HEK293 (cell line): Measurements from ENCODE around the gene PAX3.

Experiments
- CTCF ChIA-PET: fragments of 350-600 bp; formaldehyde crosslinking; extraction: SDS; loops from one replicate; lab custom pipeline; 2021; ENCODE audit warnings: antibody characterized with exemption; lab: Yijun Ruan, JAX
- POLR2A ChIA-PET: fragments of 300-600 bp; formaldehyde crosslinking; extraction: SDS; loops from one replicate; lab custom pipeline; 2020; ENCODE audit warnings: antibody characterized with exemption, inconsistent platforms; lab: Yijun Ruan, JAX
- H3K27ac ChIP-seq: fragments of 200-500 bp; sonication (Bioruptor generic); 2 replicates; pipeline ENCODE4 v1.5.1; 2014; ENCODE audit warnings: low read depth, low read length, control low read depth, inconsistent platforms; ENCODE audit errors: extremely low read depth
- H3K36me3 ChIP-seq, 2 experiments: fragments of 200-500 bp in 1 of 2; sonication (Bioruptor generic) in 1 of 2; 1 replicate in 1 of 2; 2 replicates in 1 of 2; pipeline ENCODE4 v1.5.1; 2014 to 2017; ENCODE audit warnings: inconsistent platforms in 2 of 2, low read length in 2 of 2; ENCODE audit not compliant: control insufficient read depth in 2 of 2, insufficient read depth in 1 of 2
- H3K4me1 ChIP-seq: fragments of 200-500 bp; sonication (Bioruptor generic); 2 replicates; pipeline ENCODE4 v1.5.1; 2014; ENCODE audit warnings: mild to moderate bottlenecking, low read length, inconsistent platforms; ENCODE audit not compliant: control insufficient read depth, insufficient read depth
- H3K4me3 ChIP-seq: 2 replicates; pipeline ENCODE4 v1.5.1; 2011; ENCODE audit warnings: low read depth, mild to moderate bottlenecking, control low read depth, low read length, moderate library complexity
- H3K9me3 ChIP-seq: fragments of 200-500 bp; sonication (Bioruptor generic); 2 replicates; pipeline ENCODE4 v1.5.1; 2014; ENCODE audit warnings: low read depth, low read length, inconsistent platforms; ENCODE audit not compliant: control insufficient read depth, insufficient read depth
- YY1 ChIP-seq: fragments of 450-650 bp; formaldehyde crosslinking; IDR thresholded peaks from 2 replicates; pipeline ENCODE4 v1.5.1; 2018; ENCODE audit warnings: missing biosample characterization, missing genetic modification characterization
- ZFHX2 ChIP-seq: fragments of 450-650 bp; formaldehyde crosslinking; conservative IDR thresholded peaks from 2 replicates; pipeline ENCODE4 v1.5.1; 2016; ENCODE audit warnings: missing biosample characterization, missing genetic modification characterization
- ZFP3 ChIP-seq: fragments of 450-650 bp; formaldehyde crosslinking; IDR thresholded peaks from 2 replicates; pipeline ENCODE4 v1.5.1; 2016; ENCODE audit warnings: low read depth, missing biosample characterization, missing genetic modification characterization
- ZFP41 ChIP-seq: fragments of 450-650 bp; formaldehyde crosslinking; IDR thresholded peaks from 2 replicates; pipeline ENCODE4 v1.5.1; 2016; ENCODE audit warnings: missing biosample characterization, missing genetic modification characterization, borderline replicate concordance
- ZNF174 ChIP-seq: fragments of 450-650 bp; formaldehyde crosslinking; IDR thresholded peaks from 2 replicates; pipeline ENCODE4 v1.5.0; 2017; ENCODE audit warnings: missing biosample characterization, mild to moderate bottlenecking, missing genetic modification characterization
- ZNF2 ChIP-seq: fragments of 450-650 bp; formaldehyde crosslinking; IDR thresholded peaks from 2 replicates; pipeline ENCODE4 v1.5.1; 2016; ENCODE audit warnings: missing biosample characterization, missing genetic modification characterization
- ZNF248 ChIP-seq: fragments of 450-650 bp; formaldehyde crosslinking; IDR thresholded peaks from 2 replicates; pipeline ENCODE4 v1.5.1; 2017; ENCODE audit warnings: missing biosample characterization, missing genetic modification characterization
- ZNF266 ChIP-seq: fragments of 450-650 bp; formaldehyde crosslinking; IDR thresholded peaks from 2 replicates; pipeline ENCODE4 v1.5.1; 2016; ENCODE audit warnings: missing biosample characterization, missing genetic modification characterization, low read depth
- ZNF292 ChIP-seq: fragments of 450-650 bp; formaldehyde crosslinking; IDR thresholded peaks from 2 replicates; pipeline ENCODE4 v1.5.1; 2016; ENCODE audit warnings: low read depth, missing biosample characterization, missing genetic modification characterization, borderline replicate concordance
- ZNF302 ChIP-seq: fragments of 450-650 bp; formaldehyde crosslinking; IDR thresholded peaks from 2 replicates; pipeline ENCODE4 v1.5.1; 2016; ENCODE audit warnings: missing biosample characterization, missing genetic modification characterization, low read depth
- ZNF404 ChIP-seq: fragments of 450-650 bp; formaldehyde crosslinking; IDR thresholded peaks from 2 replicates; pipeline ENCODE4 v1.5.1; 2017; ENCODE audit warnings: missing biosample characterization, missing genetic modification characterization
- ZNF560 ChIP-seq: fragments of 450-650 bp; formaldehyde crosslinking; IDR thresholded peaks from 2 replicates; pipeline ENCODE4 v1.5.1; 2017; ENCODE audit warnings: missing biosample characterization, missing genetic modification characterization, borderline replicate concordance
- ZNF561 ChIP-seq: fragments of 450-650 bp; IDR thresholded peaks from 2 replicates; pipeline ENCODE4 v1.5.1; 2018; ENCODE audit warnings: missing biosample characterization, missing genetic modification characterization, borderline replicate concordance
- ZNF747 ChIP-seq: fragments of 450-650 bp; formaldehyde crosslinking; IDR thresholded peaks from 2 replicates; pipeline ENCODE4 v1.5.1; 2016; ENCODE audit warnings: missing biosample characterization, missing genetic modification characterization
- ZNF791 ChIP-seq: fragments of 450-650 bp; formaldehyde crosslinking; IDR thresholded peaks from 2 replicates; pipeline ENCODE4 v1.5.1; 2016; ENCODE audit warnings: missing biosample characterization, missing genetic modification characterization
- ZNF837 ChIP-seq: fragments of 450-650 bp; formaldehyde crosslinking; IDR thresholded peaks from 2 replicates; pipeline ENCODE4 v1.5.1; 2016; ENCODE audit warnings: missing biosample characterization, missing genetic modification characterization
- TF ChIP-seq, protein P1 (sequence below): fragments of 450-650 bp; formaldehyde crosslinking; IDR thresholded peaks from 2 replicates; pipeline ENCODE4 v1.5.1; 2016; ENCODE audit warnings: missing biosample characterization, missing genetic modification characterization
- TF ChIP-seq, protein P2 (sequence below): fragments of 450-650 bp; formaldehyde crosslinking; IDR thresholded peaks from 2 replicates; pipeline ENCODE4 v1.5.1; 2017; ENCODE audit warnings: missing biosample characterization, missing genetic modification characterization
- TF ChIP-seq, protein P3 (sequence below): fragments of 450-650 bp; formaldehyde crosslinking; IDR thresholded peaks from 2 replicates; pipeline ENCODE4 v1.5.1; 2016; ENCODE audit warnings: missing biosample characterization, missing genetic modification characterization
- TF ChIP-seq, protein P4 (sequence below): fragments of 450-650 bp; formaldehyde crosslinking; IDR thresholded peaks from 2 replicates; pipeline ENCODE4 v1.5.1; 2016; ENCODE audit warnings: missing biosample characterization, missing genetic modification characterization
- TF ChIP-seq, protein P5 (sequence below): fragments of 450-650 bp; formaldehyde crosslinking; IDR thresholded peaks from 2 replicates; pipeline ENCODE4 v1.5.1; 2017; ENCODE audit warnings: missing biosample characterization, missing genetic modification characterization
- TF ChIP-seq, protein P6 (sequence below): fragments of 450-650 bp; formaldehyde crosslinking; IDR thresholded peaks from 2 replicates; pipeline ENCODE4 v1.5.1; 2016; ENCODE audit warnings: missing biosample characterization, missing genetic modification characterization, low read depth
- TF ChIP-seq, protein P7 (sequence below): fragments of 450-650 bp; formaldehyde crosslinking; IDR thresholded peaks from 2 replicates; pipeline ENCODE4 v1.5.1; 2016; ENCODE audit warnings: missing biosample characterization, missing genetic modification characterization
- TF ChIP-seq, protein P8 (sequence below): fragments of 450-650 bp; formaldehyde crosslinking; IDR thresholded peaks from 2 replicates; pipeline ENCODE4 v1.5.1; 2016; ENCODE audit warnings: missing biosample characterization, missing genetic modification characterization

PAX3 gene

DNA sequence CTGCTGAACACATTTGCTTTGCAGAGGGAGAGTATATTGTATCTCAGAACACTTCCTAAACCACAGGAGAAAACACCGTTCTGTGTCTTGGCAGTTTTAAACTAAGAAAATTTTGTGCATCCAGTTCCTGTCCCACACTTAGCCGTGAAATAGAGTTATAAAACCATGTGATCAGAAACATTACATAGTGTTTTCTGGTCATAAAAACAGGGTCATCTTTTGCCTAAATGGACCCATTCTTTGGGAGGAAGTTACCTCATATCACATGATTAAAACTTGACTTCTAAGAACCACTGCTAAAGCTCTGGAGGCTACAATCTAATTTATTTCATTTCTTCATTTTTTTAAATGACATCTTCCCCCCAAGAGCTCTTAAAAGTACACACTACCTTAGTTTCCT, 138.7 kb downstream of the PAX3 start (continued):
- TF ChIP-seq, protein P1, sequence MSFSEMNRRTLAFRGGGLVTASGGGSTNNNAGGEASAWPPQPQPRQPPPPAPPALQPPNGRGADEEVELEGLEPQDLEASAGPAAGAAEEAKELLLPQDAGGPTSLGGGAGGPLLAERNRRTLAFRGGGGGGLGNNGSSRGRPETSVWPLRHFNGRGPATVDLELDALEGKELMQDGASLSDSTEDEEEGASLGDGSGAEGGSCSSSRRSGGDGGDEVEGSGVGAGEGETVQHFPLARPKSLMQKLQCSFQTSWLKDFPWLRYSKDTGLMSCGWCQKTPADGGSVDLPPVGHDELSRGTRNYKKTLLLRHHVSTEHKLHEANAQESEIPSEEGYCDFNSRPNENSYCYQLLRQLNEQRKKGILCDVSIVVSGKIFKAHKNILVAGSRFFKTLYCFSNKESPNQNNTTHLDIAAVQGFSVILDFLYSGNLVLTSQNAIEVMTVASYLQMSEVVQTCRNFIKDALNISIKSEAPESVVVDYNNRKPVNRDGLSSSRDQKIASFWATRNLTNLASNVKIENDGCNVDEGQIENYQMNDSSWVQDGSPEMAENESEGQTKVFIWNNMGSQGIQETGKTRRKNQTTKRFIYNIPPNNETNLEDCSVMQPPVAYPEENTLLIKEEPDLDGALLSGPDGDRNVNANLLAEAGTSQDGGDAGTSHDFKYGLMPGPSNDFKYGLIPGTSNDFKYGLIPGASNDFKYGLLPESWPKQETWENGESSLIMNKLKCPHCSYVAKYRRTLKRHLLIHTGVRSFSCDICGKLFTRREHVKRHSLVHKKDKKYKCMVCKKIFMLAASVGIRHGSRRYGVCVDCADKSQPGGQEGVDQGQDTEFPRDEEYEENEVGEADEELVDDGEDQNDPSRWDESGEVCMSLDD (tag by site-specific recombination): no peak
- TF ChIP-seq ZNF560 (tag by site-specific recombination) (no peak), ZNF302 (tag by site-specific recombination) (no peak)
- TF ChIP-seq, protein P2, sequence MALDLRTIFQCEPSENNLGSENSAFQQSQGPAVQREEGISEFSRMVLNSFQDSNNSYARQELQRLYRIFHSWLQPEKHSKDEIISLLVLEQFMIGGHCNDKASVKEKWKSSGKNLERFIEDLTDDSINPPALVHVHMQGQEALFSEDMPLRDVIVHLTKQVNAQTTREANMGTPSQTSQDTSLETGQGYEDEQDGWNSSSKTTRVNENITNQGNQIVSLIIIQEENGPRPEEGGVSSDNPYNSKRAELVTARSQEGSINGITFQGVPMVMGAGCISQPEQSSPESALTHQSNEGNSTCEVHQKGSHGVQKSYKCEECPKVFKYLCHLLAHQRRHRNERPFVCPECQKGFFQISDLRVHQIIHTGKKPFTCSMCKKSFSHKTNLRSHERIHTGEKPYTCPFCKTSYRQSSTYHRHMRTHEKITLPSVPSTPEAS (tag by site-specific recombination): no peak

DNA sequence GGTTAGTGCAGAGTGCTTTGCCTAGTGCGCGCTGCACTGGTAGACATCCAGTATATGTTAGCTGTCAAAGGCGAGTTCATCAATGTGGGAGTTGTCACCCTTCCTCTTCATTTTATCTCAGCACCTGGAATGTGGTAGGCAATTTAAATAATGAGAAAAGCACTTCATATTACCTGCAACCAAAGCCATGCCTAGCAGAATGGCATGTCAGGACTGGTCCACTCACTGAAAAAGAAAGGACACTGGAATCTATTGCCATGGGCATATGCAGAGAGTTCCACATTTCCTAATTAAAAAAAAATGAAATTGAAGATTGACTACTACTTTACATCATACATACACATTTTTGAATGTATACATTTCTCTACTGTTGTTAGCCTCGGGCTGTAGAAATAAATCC, 139.6 kb downstream of the PAX3 start:
- Histone ChIP-seq H3K27ac (no peak overlapping the region), H3K4me1 (no peaks in the 10 kb centered on the region), H3K36me3 (no peaks in the 10 kb centered on the region), H3K4me3 (no peak overlapping the region), H3K9me3 (no peaks in the 10 kb centered on the region)
- POLR2A ChIA-PET: no interaction called here
- no peak for TF ChIP-seq ZNF2 (tag by site-specific recombination)
- TF ChIP-seq, protein P3, sequence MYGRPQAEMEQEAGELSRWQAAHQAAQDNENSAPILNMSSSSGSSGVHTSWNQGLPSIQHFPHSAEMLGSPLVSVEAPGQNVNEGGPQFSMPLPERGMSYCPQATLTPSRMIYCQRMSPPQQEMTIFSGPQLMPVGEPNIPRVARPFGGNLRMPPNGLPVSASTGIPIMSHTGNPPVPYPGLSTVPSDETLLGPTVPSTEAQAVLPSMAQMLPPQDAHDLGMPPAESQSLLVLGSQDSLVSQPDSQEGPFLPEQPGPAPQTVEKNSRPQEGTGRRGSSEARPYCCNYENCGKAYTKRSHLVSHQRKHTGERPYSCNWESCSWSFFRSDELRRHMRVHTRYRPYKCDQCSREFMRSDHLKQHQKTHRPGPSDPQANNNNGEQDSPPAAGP (tag by site-specific recombination): no peak
- TF ChIP-seq, protein P4, sequence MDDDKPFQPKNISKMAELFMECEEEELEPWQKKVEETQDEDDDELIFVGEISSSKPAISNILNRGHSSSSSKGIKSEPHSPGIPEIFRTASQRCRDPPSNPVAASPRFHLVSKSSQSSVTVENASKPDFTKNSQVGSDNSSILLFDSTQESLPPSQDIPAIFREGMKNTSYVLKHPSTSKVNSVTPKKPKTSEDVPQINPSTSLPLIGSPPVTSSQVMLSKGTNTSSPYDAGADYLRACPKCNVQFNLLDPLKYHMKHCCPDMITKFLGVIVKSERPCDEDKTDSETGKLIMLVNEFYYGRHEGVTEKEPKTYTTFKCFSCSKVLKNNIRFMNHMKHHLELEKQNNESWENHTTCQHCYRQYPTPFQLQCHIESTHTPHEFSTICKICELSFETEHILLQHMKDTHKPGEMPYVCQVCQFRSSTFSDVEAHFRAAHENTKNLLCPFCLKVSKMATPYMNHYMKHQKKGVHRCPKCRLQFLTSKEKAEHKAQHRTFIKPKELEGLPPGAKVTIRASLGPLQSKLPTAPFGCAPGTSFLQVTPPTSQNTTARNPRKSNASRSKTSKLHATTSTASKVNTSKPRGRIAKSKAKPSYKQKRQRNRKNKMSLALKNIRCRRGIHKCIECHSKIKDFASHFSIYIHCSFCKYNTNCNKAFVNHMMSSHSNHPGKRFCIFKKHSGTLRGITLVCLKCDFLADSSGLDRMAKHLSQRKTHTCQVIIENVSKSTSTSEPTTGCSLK (tag by site-specific recombination): no peak
- no peak for TF ChIP-seq ZNF174 (tag by site-specific recombination)
- no peak for TF ChIP-seq ZFHX2 (tag by site-specific recombination)
- TF ChIP-seq ZNF292: no peak
- no peak for TF ChIP-seq ZNF791
- TF ChIP-seq ZNF561: no peak
- no peak for TF ChIP-seq ZNF404 (tag by site-specific recombination)
- TF ChIP-seq ZNF248 (tag by site-specific recombination): no peak
- no peak for TF ChIP-seq ZFP3 (tag by site-specific recombination)
- TF ChIP-seq, protein P5, sequence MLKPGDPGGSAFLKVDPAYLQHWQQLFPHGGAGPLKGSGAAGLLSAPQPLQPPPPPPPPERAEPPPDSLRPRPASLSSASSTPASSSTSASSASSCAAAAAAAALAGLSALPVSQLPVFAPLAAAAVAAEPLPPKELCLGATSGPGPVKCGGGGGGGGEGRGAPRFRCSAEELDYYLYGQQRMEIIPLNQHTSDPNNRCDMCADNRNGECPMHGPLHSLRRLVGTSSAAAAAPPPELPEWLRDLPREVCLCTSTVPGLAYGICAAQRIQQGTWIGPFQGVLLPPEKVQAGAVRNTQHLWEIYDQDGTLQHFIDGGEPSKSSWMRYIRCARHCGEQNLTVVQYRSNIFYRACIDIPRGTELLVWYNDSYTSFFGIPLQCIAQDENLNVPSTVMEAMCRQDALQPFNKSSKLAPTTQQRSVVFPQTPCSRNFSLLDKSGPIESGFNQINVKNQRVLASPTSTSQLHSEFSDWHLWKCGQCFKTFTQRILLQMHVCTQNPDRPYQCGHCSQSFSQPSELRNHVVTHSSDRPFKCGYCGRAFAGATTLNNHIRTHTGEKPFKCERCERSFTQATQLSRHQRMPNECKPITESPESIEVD (tag by site-specific recombination): no peak
- no peak for TF ChIP-seq ZNF266 (tag by site-specific recombination)
- TF ChIP-seq ZNF837: no peak
- TF ChIP-seq ZFP41 (tag by site-specific recombination): no peak
- TF ChIP-seq, protein P6, sequence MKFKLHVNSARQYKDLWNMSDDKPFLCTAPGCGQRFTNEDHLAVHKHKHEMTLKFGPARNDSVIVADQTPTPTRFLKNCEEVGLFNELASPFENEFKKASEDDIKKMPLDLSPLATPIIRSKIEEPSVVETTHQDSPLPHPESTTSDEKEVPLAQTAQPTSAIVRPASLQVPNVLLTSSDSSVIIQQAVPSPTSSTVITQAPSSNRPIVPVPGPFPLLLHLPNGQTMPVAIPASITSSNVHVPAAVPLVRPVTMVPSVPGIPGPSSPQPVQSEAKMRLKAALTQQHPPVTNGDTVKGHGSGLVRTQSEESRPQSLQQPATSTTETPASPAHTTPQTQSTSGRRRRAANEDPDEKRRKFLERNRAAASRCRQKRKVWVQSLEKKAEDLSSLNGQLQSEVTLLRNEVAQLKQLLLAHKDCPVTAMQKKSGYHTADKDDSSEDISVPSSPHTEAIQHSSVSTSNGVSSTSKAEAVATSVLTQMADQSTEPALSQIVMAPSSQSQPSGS (tag by site-specific recombination): no peak
- no peak for TF ChIP-seq ZNF747 (tag by site-specific recombination)
- TF ChIP-seq, protein P7, sequence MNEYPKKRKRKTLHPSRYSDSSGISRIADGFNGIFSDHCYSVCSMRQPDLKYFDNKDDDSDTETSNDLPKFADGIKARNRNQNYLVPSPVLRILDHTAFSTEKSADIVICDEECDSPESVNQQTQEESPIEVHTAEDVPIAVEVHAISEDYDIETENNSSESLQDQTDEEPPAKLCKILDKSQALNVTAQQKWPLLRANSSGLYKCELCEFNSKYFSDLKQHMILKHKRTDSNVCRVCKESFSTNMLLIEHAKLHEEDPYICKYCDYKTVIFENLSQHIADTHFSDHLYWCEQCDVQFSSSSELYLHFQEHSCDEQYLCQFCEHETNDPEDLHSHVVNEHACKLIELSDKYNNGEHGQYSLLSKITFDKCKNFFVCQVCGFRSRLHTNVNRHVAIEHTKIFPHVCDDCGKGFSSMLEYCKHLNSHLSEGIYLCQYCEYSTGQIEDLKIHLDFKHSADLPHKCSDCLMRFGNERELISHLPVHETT (tag by site-specific recombination): no peak
- TF ChIP-seq, protein P8, sequence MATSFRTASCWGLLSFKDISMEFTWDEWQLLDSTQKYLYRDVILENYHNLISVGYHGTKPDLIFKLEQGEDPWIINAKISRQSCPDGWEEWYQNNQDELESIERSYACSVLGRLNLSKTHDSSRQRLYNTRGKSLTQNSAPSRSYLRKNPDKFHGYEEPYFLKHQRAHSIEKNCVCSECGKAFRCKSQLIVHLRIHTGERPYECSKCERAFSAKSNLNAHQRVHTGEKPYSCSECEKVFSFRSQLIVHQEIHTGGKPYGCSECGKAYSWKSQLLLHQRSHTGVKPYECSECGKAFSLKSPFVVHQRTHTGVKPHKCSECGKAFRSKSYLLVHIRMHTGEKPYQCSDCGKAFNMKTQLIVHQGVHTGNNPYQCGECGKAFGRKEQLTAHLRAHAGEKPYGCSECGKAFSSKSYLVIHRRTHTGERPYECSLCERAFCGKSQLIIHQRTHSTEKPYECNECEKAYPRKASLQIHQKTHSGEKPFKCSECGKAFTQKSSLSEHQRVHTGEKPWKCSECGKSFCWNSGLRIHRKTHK: no peak
- TF ChIP-seq YY1 (tag by site-specific recombination): no peak
- CTCF ChIA-PET: no interaction called here
